Neural cell (in vitro differentiated cells): ENCODE measurements around the gene KCNQ5. TPM values are rescaled to one million over a fixed set of nuclear protein-coding genes. Genes with fewer than 3 reads are reported as not detected.
"Not testable (repeated sequence)": the region's sequence is repeated elsewhere in the genome, so short reads cannot be mapped to it uniquely, and the experiment has no call there.

Source experiments
- H2AFZ ChIP-seq: fragments of 200-600, 300-800 bp; sonication (generic), shearing (Covaris generic); 2 replicates; pipeline ENCODE4 v1.6.0; 2014; ENCODE audit warnings: low read depth, mild to moderate bottlenecking, antibody characterized with exemption, low read length, moderate library complexity
- H3F3A ChIP-seq: fragments of 200-600 bp; shearing (Covaris generic); 2 replicates; pipeline ENCODE4 v1.6.1; 2016; ENCODE audit warnings: mild to moderate bottlenecking, moderate library complexity, mixed read lengths, antibody characterized with exemption, low read length; ENCODE audit not compliant: insufficient read depth, poor library complexity, severe bottlenecking
- H3K27ac ChIP-seq: fragments of 200-600, 300-800 bp; sonication (generic), shearing (Covaris generic); 2 replicates; pipeline ENCODE4 v1.5.1; 2014; ENCODE audit warnings: mild to moderate bottlenecking, low read length, moderate library complexity
- H3K27me3 ChIP-seq: fragments of 300-800, 200-600 bp; sonication (generic), shearing (Covaris generic); 2 replicates; pipeline ENCODE4 v1.6.0; 2014; ENCODE audit warnings: mild to moderate bottlenecking, low read depth, low read length, moderate library complexity; ENCODE audit not compliant: insufficient read depth
- H3K36me3 ChIP-seq: fragments of 300-800, 200-600 bp; sonication (generic), shearing (Covaris generic); 2 replicates; pipeline ENCODE4 v1.5.1; 2014; ENCODE audit warnings: mild to moderate bottlenecking, antibody characterized with exemption, low read length, moderate library complexity; ENCODE audit not compliant: insufficient read depth
- H3K4me2 ChIP-seq: fragments of 300-800, 200-600 bp; sonication (generic), shearing (Covaris generic); 2 replicates; pipeline ENCODE4 v1.6.0; 2014; ENCODE audit warnings: mild to moderate bottlenecking, low read length
- H3K4me3 ChIP-seq: fragments of 300-800, 200-600 bp; sonication (generic), shearing (Covaris generic); 2 replicates; pipeline ENCODE4 v1.5.1; 2014; ENCODE audit warnings: mild to moderate bottlenecking, low read length, moderate library complexity
- H3K79me2 ChIP-seq: fragments of 200-600 bp; shearing (Covaris generic); replicated peaks from 2 replicates; pipeline ENCODE4 v1.6.0; 2014; ENCODE audit warnings: mild to moderate bottlenecking, low read length, moderate library complexity; ENCODE audit not compliant: insufficient read depth
- H3K9ac ChIP-seq: fragments of 300-800, 200-600 bp; sonication (generic), shearing (Covaris generic); 2 replicates; pipeline ENCODE4 v1.6.1; 2016; ENCODE audit warnings: mild to moderate bottlenecking, low read length, mixed read lengths
- H3K9me2 ChIP-seq: fragments of 200-600 bp; shearing (Covaris generic); 2 replicates; pipeline ENCODE4 v1.6.1; 2016; ENCODE audit warnings: mild to moderate bottlenecking, low read length, mixed read lengths; ENCODE audit not compliant: insufficient read depth
- H3K9me3 ChIP-seq: fragments of 200-600, 300-800 bp; sonication (generic), shearing (Covaris generic); 2 replicates; pipeline ENCODE4 v1.6.1; 2016; ENCODE audit warnings: mild to moderate bottlenecking, mixed run types, low read length, moderate library complexity, mixed read lengths
- H4K20me1 ChIP-seq: fragments of 200-600 bp; shearing (Covaris generic); 2 replicates; pipeline ENCODE4 v1.6.1; 2016; ENCODE audit warnings: mild to moderate bottlenecking, mixed run types; ENCODE audit not compliant: insufficient read depth
- CTCF ChIP-seq: fragments of 450-650 bp; IDR thresholded peaks from 2 replicates; pipeline ENCODE4 v1.5.1; 2014; ENCODE audit warnings: antibody characterized with exemption, mild to moderate bottlenecking, moderate library complexity; ENCODE audit not compliant: poor library complexity, severe bottlenecking
- EP300 ChIP-seq: fragments of 450-650 bp; conservative IDR thresholded peaks from 2 replicates; pipeline ENCODE4 v1.6.1; 2014; ENCODE audit warnings: antibody characterized with exemption, mild to moderate bottlenecking, moderate library complexity; ENCODE audit not compliant: poor library complexity, severe bottlenecking
- EZH2 ChIP-seq: fragments of 200-600, 300-800 bp; shearing (Covaris generic), sonication (generic); IDR thresholded peaks from 2 replicates; pipeline ENCODE4 v1.6.1; 2014; ENCODE audit warnings: antibody characterized with exemption, low read length, borderline replicate concordance, mild to moderate bottlenecking; ENCODE audit not compliant: insufficient read depth, poor library complexity, severe bottlenecking
- MXI1 ChIP-seq: fragments of 450-650 bp; conservative IDR thresholded peaks from 2 replicates; pipeline ENCODE4 v1.6.1; 2014; ENCODE audit warnings: antibody characterized with exemption, mild to moderate bottlenecking; ENCODE audit not compliant: poor library complexity, severe bottlenecking
- POLR2AphosphoS5 ChIP-seq: IDR thresholded peaks from 2 replicates; pipeline ENCODE4 v1.6.1; 2012
- RAD21 ChIP-seq: fragments of 450-650 bp; conservative IDR thresholded peaks from 2 replicates; pipeline ENCODE4 v1.6.1; 2014; ENCODE audit warnings: antibody characterized with exemption, mild to moderate bottlenecking, moderate library complexity
- SMC3 ChIP-seq: fragments of 450-650 bp; conservative IDR thresholded peaks from 2 replicates; pipeline ENCODE4 v1.6.1; 2014; ENCODE audit warnings: antibody characterized with exemption, mild to moderate bottlenecking, moderate library complexity; ENCODE audit not compliant: poor library complexity
- TAF1 ChIP-seq: IDR thresholded peaks from 2 replicates; pipeline ENCODE4 v1.6.1; 2012; ENCODE audit warnings: low read depth
- polyA plus RNA-seq: library from polyadenylated mRNA; depleted of rRNA; stranded (reverse); fragments of >200 nt; gene quantifications from 2 replicates; pipeline ENCODE4 v1.2.3, GENCODE V29; 2014
- TF ChIP-seq, protein P1 (sequence below): IDR thresholded peaks from 2 replicates; pipeline ENCODE4 v1.6.1; 2012; ENCODE audit warnings: borderline replicate concordance

KCNQ5 gene
- polyA plus RNA-seq, 1 donor from 2014 or later, result 0.30 TPM

DNA sequence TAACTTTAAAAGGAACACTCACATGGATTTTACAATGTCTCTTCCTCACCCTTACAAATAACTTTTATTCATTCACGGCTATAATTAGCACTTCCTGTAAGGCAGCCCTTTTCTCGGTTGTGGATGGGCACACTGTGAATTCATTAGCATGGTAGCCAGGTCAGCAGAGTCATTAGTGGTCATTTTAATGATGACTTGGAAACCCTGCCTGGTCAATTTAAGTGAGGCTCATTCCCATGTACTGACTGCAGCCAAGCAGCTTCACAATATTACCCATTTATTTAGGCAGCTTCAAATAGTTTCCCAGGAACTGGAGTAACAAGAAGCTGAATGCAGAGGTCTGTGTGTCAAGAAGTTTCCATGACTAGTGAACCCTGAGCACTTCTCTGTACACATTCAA lies 354.6 kb downstream of the KCNQ5 start:
- Histone ChIP-seq H3K9me2 (no peaks in the 10 kb centered on the region), H2AFZ (no peak overlapping the region), H3K9ac (no peak overlapping the region)

GRCh38 chr6:72977114-72977513 lies 355.2 kb downstream of the KCNQ5 start:
- Histone ChIP-seq H4K20me1 (no peaks in the 10 kb centered on the region), H3K79me2 (no peaks in the 10 kb centered on the region), H3K4me3 (no peak overlapping the region), H3K27me3 (no peaks in the 10 kb centered on the region), H3K9ac (no peak overlapping the region), H3K4me2 (no peak overlapping the region), H2AFZ (no peak overlapping the region), H3K9me2 (no peaks in the 10 kb centered on the region), H3K27ac (no peak overlapping the region), H3K36me3 (no peaks in the 10 kb centered on the region), H3F3A (no peaks in the 10 kb centered on the region), H3K9me3 (no peaks in the 10 kb centered on the region)
- TF ChIP-seq POLR2AphosphoS5, result no peak
- TF ChIP-seq RAD21, result no peak
- TF ChIP-seq TAF1, result no peak
- TF ChIP-seq MXI1, result no peak
- TF ChIP-seq EP300, result no peak
- TF ChIP-seq, protein P1, sequence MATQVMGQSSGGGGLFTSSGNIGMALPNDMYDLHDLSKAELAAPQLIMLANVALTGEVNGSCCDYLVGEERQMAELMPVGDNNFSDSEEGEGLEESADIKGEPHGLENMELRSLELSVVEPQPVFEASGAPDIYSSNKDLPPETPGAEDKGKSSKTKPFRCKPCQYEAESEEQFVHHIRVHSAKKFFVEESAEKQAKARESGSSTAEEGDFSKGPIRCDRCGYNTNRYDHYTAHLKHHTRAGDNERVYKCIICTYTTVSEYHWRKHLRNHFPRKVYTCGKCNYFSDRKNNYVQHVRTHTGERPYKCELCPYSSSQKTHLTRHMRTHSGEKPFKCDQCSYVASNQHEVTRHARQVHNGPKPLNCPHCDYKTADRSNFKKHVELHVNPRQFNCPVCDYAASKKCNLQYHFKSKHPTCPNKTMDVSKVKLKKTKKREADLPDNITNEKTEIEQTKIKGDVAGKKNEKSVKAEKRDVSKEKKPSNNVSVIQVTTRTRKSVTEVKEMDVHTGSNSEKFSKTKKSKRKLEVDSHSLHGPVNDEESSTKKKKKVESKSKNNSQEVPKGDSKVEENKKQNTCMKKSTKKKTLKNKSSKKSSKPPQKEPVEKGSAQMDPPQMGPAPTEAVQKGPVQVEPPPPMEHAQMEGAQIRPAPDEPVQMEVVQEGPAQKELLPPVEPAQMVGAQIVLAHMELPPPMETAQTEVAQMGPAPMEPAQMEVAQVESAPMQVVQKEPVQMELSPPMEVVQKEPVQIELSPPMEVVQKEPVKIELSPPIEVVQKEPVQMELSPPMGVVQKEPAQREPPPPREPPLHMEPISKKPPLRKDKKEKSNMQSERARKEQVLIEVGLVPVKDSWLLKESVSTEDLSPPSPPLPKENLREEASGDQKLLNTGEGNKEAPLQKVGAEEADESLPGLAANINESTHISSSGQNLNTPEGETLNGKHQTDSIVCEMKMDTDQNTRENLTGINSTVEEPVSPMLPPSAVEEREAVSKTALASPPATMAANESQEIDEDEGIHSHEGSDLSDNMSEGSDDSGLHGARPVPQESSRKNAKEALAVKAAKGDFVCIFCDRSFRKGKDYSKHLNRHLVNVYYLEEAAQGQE, result no peak
- TF ChIP-seq CTCF, result no peak
- no peak for TF ChIP-seq EZH2
- TF ChIP-seq SMC3, result no peak

More for the DNA sequence above, 354.6 kb downstream of the KCNQ5 start:
- Histone ChIP-seq H3F3A (no peaks in the 10 kb centered on the region), H3K79me2 (no peaks in the 10 kb centered on the region), H4K20me1 (no peaks in the 10 kb centered on the region), H3K27ac (no peak overlapping the region), H3K4me2 (no peak overlapping the region), H3K9me3 (no peaks in the 10 kb centered on the region), H3K36me3 (no peaks in the 10 kb centered on the region), H3K27me3 (no peaks in the 10 kb centered on the region), H3K4me3 (no peak overlapping the region)
- TF ChIP-seq EP300 (no peak), TAF1 (no peak), RAD21 (no peak), EZH2 (no peak), CTCF (no peak), SMC3 (no peak), MXI1 (no peak), POLR2AphosphoS5 (no peak)
- TF ChIP-seq, protein P1, result no peak

DNA sequence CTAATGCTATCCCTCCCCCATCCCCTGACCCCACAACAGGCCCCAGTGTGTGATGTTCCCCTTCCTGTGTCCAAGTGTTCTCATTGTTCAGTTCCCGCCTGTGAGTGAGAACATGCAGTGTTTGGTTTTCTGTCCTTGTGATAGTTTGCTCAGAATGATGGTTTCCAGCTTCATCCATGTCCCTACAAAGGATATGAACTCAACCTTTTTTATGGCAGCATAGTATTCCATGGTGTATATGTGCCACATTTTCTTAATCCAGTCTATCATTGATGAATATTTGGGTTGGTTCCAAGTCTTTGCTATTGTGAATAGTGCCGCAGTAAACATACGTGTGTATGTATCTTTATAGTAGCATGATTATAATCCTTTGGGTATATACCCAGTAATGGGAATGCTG lies 356.9 kb downstream of the KCNQ5 start:
- H3K36me3 ChIP-seq, H3K4me2 ChIP-seq, H3K4me3 ChIP-seq, H3K27ac ChIP-seq, H3K27me3 ChIP-seq, H3K9me2 ChIP-seq, H3F3A ChIP-seq, H4K20me1 ChIP-seq, H3K9me3 ChIP-seq, H3K79me2 ChIP-seq, H3K9ac ChIP-seq, H2AFZ ChIP-seq: not testable (repeated sequence)
